T-helper 9 cell (primary cell): Measurements from ENCODE around the gene FXR2.

ENCODE experiments used
- DNase-seq: peaks from one replicate; pipeline ENCODE4 v3.0.0-alpha.2; 2020

Gene FXR2

GRCh38 chr17:7544911-7545310 lies 69.8 kb downstream of the FXR2 start:
- DNase-seq = no peak
